HepG2 (cell line): ENCODE results near the gene WNT7A. TPM values are rescaled to one million over a fixed set of nuclear protein-coding genes. Genes with fewer than 3 reads are reported as not detected.

Experiments
- ATAC-seq: fragments of 200-7000 bp; cut with Tn5 transposase; 3 replicates; pipeline ENCODE4 v1.9.1; 2020; ENCODE audit warnings: mild to moderate bottlenecking, moderate library complexity
- BruUV-seq: library from RNA; stranded (reverse); fragments of 400-500 nt; replicated peaks from 2 replicates; lab custom pipeline; 2021; lab: Mats Ljungman, UMichigan
- CTCF ChIA-PET: fragments of 300-600 bp; formaldehyde crosslinking; extraction: SDS; loops from one replicate; lab custom pipeline; 2021; ENCODE audit warnings: low total read pairs, inconsistent platforms, low intra/inter-chr PET ratio; lab: Yijun Ruan, JAX
- POLR2A ChIA-PET: fragments of 350-600 bp; sonication (Branson Sonifier 250); formaldehyde crosslinking; loops from one replicate; lab custom pipeline; 2020; ENCODE audit warnings: antibody characterized with exemption, inconsistent platforms; lab: Yijun Ruan, JAX
- DNase-seq: peaks from one replicate; pipeline ENCODE4 v3.0.0-alpha.2; 2015; ENCODE audit warnings: low spot score
- FAIRE-seq: peaks from 3 replicates; lab custom pipeline; 2011; peaks lifted over from hg19 to GRCh38; lab: Jason Lieb, UNC
- H2AFZ ChIP-seq: one replicate; pipeline ENCODE4 v1.6.1; 2011; ENCODE audit warnings: low read length, inconsistent platforms
- H3K27ac ChIP-seq: fragments of 300-600 bp; 3 replicates; pipeline ENCODE4 v1.8.0; 2011; ENCODE audit warnings: mixed run types, mild to moderate bottlenecking, mixed read lengths, low read length, inconsistent platforms; ENCODE audit not compliant: insufficient read depth; ENCODE audit errors: extremely low read length
- H3K27me3 ChIP-seq, 2 experiments: fragments of 200-600 bp in 1 of 2; 2 replicates in 1 of 2; 3 replicates in 1 of 2; pipeline versions ENCODE4 v1.6.0 to v1.8.0; 2011; ENCODE audit warnings: low read length in 2 of 2, mild to moderate bottlenecking in 2 of 2, moderate library complexity in 2 of 2, inconsistent platforms in 1 of 2; ENCODE audit not compliant: insufficient read depth in 2 of 2, control insufficient read depth in 1 of 2
- H3K36me3 ChIP-seq, 2 experiments: fragments of 200-600 bp in 1 of 2; replicated peaks in 1 of 2; 2 replicates in 1 of 2; 3 replicates in 1 of 2; pipeline versions ENCODE4 v1.5.1 to v1.8.0; 2011; ENCODE audit warnings: low read length in 2 of 2, inconsistent platforms in 1 of 2; ENCODE audit not compliant: insufficient read depth in 2 of 2, control insufficient read depth in 1 of 2
- H3K4me1 ChIP-seq: 2 replicates; pipeline ENCODE4 v1.5.1; 2012; ENCODE audit warnings: low read length, inconsistent platforms; ENCODE audit not compliant: insufficient read depth
- H3K4me2 ChIP-seq: 2 replicates; pipeline ENCODE4 v1.6.0; 2011; ENCODE audit warnings: low read depth, low read length, inconsistent platforms
- H3K4me3 ChIP-seq, 3 experiments: fragments of 200-600 bp in 1 of 3; sonication (generic), shearing (Covaris generic) in 1 of 3; replicated peaks in 1 of 3; 2 replicates each; pipeline ENCODE4 v1.5.1; 2011 to 2016; ENCODE audit warnings: low read length in 3 of 3, inconsistent platforms in 2 of 3, low read depth in 2 of 3, mild to moderate bottlenecking in 2 of 3, control low read depth in 1 of 3, mixed read lengths in 1 of 3; ENCODE audit not compliant: insufficient read depth in 1 of 3
- H3K79me2 ChIP-seq: one replicate; pipeline ENCODE4 v1.6.1; 2011; ENCODE audit warnings: low read length, inconsistent platforms; ENCODE audit not compliant: insufficient read depth
- H3K9ac ChIP-seq: 2 replicates; pipeline ENCODE4 v1.6.0; 2011; ENCODE audit warnings: mild to moderate bottlenecking, low read depth, low read length, inconsistent platforms; ENCODE audit not compliant: insufficient read depth
- H3K9me3 ChIP-seq: 2 replicates; pipeline ENCODE4 v1.5.1; 2012; ENCODE audit warnings: mild to moderate bottlenecking, low read length
- H4K20me1 ChIP-seq: 2 replicates; pipeline ENCODE4 v1.6.0; 2011; ENCODE audit warnings: inconsistent platforms, mild to moderate bottlenecking, low read length, moderate library complexity; ENCODE audit not compliant: insufficient read depth
- ELF3 ChIP-seq: IDR thresholded peaks from 2 replicates; pipeline ENCODE4 v1.6.1; 2016; ENCODE audit warnings: missing genetic modification reagents, missing compliant biosample characterization
- ESRRA ChIP-seq: sonication (generic); formaldehyde crosslinking; IDR thresholded peaks from 2 replicates; pipeline ENCODE4 v1.5.1; 2020; ENCODE audit warnings: mild to moderate bottlenecking, low read depth, missing genetic modification reagents
- FOXJ3 ChIP-seq: sonication (generic); formaldehyde crosslinking; IDR thresholded peaks from 2 replicates; pipeline ENCODE4 v1.4.0; 2020; ENCODE audit warnings: missing genetic modification reagents, mild to moderate bottlenecking, borderline replicate concordance
- MED8 ChIP-seq: sonication (generic); formaldehyde crosslinking; IDR thresholded peaks from 2 replicates; pipeline ENCODE4 v1.8.1; 2023; ENCODE audit warnings: mild to moderate bottlenecking, missing genetic modification reagents; ENCODE audit not compliant: insufficient replicate concordance
- POLR2A ChIP-seq, 2 experiments: IDR thresholded peaks; 2 replicates each; pipeline ENCODE4 v1.6.1; 2011; ENCODE audit warnings: low read depth in 2 of 2, low read length in 2 of 2, mild to moderate bottlenecking in 1 of 2, moderate library complexity in 1 of 2; ENCODE audit not compliant: insufficient read depth in 1 of 2
- SCMH1 ChIP-seq: sonication (generic); formaldehyde crosslinking; IDR thresholded peaks from 2 replicates; pipeline ENCODE4 v1.9.0; 2021; ENCODE audit warnings: missing genetic modification reagents, mild to moderate bottlenecking, borderline replicate concordance
- SNAI1 ChIP-seq: sonication (generic); formaldehyde crosslinking; IDR thresholded peaks from 2 replicates; pipeline ENCODE4 v1.5.0; 2020; ENCODE audit warnings: mild to moderate bottlenecking, missing genetic modification reagents, borderline replicate concordance
- SP1 ChIP-seq, 2 experiments: fragments of 450-650 bp in 1 of 2; sonication (generic) in 1 of 2; formaldehyde crosslinking in 1 of 2; IDR thresholded peaks; 2 replicates each; pipeline versions ENCODE4 v1.4.0 to v1.6.1; 2016 to 2020; ENCODE audit warnings: missing genetic modification reagents in 1 of 2
- SP140L ChIP-seq: sonication (generic); formaldehyde crosslinking; IDR thresholded peaks from 2 replicates; pipeline ENCODE4 v1.4.0; 2020; ENCODE audit warnings: missing genetic modification reagents, borderline replicate concordance
- ZBTB2 ChIP-seq: sonication (generic); formaldehyde crosslinking; IDR thresholded peaks from 2 replicates; pipeline ENCODE4 v1.8.0; 2022; ENCODE audit warnings: low read depth, missing genetic modification reagents
- ZNF124 ChIP-seq: sonication (generic); formaldehyde crosslinking; IDR thresholded peaks from 2 replicates; pipeline ENCODE4 v1.4.0; 2020; ENCODE audit warnings: missing genetic modification reagents
- ZNF33A ChIP-seq: sonication (generic); formaldehyde crosslinking; IDR thresholded peaks from 2 replicates; pipeline ENCODE4 v1.5.1; 2020; ENCODE audit warnings: missing genetic modification reagents, mild to moderate bottlenecking, moderate library complexity, borderline replicate concordance
- ZNF589 ChIP-seq: sonication (generic); formaldehyde crosslinking; conservative IDR thresholded peaks from 2 replicates; pipeline ENCODE4 v1.8.0; 2022; ENCODE audit warnings: mild to moderate bottlenecking, moderate library complexity, missing genetic modification reagents
- ZNF614 ChIP-seq: IDR thresholded peaks from 2 replicates; pipeline ENCODE4 v1.6.1; 2018; ENCODE audit warnings: missing biosample characterization, missing genetic modification reagents, inconsistent platforms, borderline replicate concordance
- ZNF652 ChIP-seq: IDR thresholded peaks from 2 replicates; pipeline ENCODE4 v1.6.1; 2016; ENCODE audit warnings: low read depth, borderline replicate concordance
- ZNF816 ChIP-seq: sonication (generic); formaldehyde crosslinking; IDR thresholded peaks from 2 replicates; pipeline ENCODE4 v1.8.0; 2022; ENCODE audit warnings: missing genetic modification reagents, mild to moderate bottlenecking, borderline replicate concordance
- ZNF883 ChIP-seq: sonication (generic); formaldehyde crosslinking; IDR thresholded peaks from 2 replicates; pipeline ENCODE4 v1.5.1; 2020; ENCODE audit warnings: mild to moderate bottlenecking, missing genetic modification reagents; ENCODE audit errors: not compliant biosample characterization
- WGBS: methylation state at CpG from one replicate; pipeline ENCODE4 v1.1.6; 2017; ENCODE audit warnings: low lambda C conversion rate; 5-methylcytosine and 5-hydroxymethylcytosine counted together
- in situ Hi-C: cut with HindIII; loops from 2 replicates; pipeline ENCODE4 v1.10.0; 2017; ENCODE audit warnings: low pct_unique_long_range_greater_than_20kb; ENCODE audit not compliant: extremely low pct_ligation_motif_present
- intact Hi-C: fragments of 100-400 bp; cut with micrococcal nuclease; formaldehyde crosslinking; loops from one replicate; pipeline ENCODE4 v1.10.0; 2022; ENCODE audit not compliant: unreplicated experiment
- polyA plus RNA-seq, 8 experiments: library from polyadenylated mRNA; depleted of rRNA in 3 of 8; stranded (reverse) in 7 of 8; unstranded in 1 of 8; fragments of >200 nt; fragmentation: Illumina TruSeq in 4 of 8; extraction: Trizol in 4 of 8; gene quantifications; 2 replicates each; pipeline versions ENCODE4 v1.2.1 to v1.2.3, GENCODE V29; 2011 to 2016; ENCODE audit warnings: low read depth in 4 of 8, missing spikeins in 1 of 8, mixed read lengths in 1 of 8; ENCODE audit not compliant: insufficient read depth in 1 of 8
- total RNA-seq, 5 experiments: library from RNA; depleted of rRNA; stranded (reverse); fragments of >200 nt; fragmentation: Illumina TruSeq; extraction: Trizol; gene quantifications; 2 replicates each; pipeline ENCODE4 v1.2.3, GENCODE V29; 2016; ENCODE audit warnings: low read depth in 1 of 5

Gene WNT7A
- total and polyA plus RNA-seq, 2 of the 13 experiments (the other 11 are each of a cell fraction or from before 2014, with no cell fraction given), result not detected

DNA sequence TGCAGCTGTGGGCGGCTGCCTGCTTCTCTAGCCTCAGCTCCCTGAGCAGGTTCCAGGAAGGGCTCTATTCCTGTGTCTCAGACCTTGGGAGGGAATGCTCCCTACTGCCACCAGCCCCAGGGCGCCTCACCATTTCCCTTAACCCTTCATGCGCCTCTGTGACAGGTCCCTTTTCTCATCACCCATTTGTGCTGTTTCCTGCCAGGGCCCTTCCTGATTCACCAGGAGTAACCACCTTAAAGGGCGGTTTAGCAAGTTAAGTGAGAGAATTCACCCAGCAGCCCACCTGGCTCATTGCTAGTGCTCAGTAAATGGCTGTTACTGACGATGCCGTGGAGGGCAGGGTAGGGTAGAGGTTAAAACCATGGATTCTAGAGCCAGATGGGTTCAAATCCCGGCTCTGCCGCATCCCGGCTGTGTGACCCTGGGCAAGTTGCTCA is 87.8 kb downstream of the WNT7A start:
- Histone ChIP-seq H2AFZ (no peak overlapping the region), H3K9me3 (no peaks in the 10 kb centered on the region), H3K79me2 (no peaks in the 10 kb centered on the region), H3K36me3 (no peaks in the 10 kb centered on the region), H3K4me2 (no peak overlapping the region), H3K27ac (no peak overlapping the region), H4K20me1 (peaks cover 6% of the 10 kb centered on the region; the same call in 1 of the 2 replicates), H3K9ac (no peak overlapping the region), H3K4me1 (no peaks in the 10 kb centered on the region), H3K27me3 (peaks cover 19 to 93% of the 10 kb centered on the region in 2 experiments), H3K4me3 (no peak overlapping the region)
- POLR2A ChIA-PET, result no interaction called here
- in situ Hi-C loops (no loop called here), intact Hi-C loops (no loop called here)
- CTCF ChIA-PET, result no interaction called here
- BruUV-seq, result no TSS peak
- no peak for DNase-seq
- 10% methylated on average over 8 of the region's 9 CpGs for WGBS
- ATAC-seq, result no peak; the same call in 2 of the 3 replicates
- TF ChIP-seq ZNF652 (CRISPR knock-in tag) (0 out of 2 replicates have a peak, but pooled peaks have one; percentile 27), ZNF614 (CRISPR knock-in tag) (no peak)
- FAIRE-seq, result no peak

DNA sequence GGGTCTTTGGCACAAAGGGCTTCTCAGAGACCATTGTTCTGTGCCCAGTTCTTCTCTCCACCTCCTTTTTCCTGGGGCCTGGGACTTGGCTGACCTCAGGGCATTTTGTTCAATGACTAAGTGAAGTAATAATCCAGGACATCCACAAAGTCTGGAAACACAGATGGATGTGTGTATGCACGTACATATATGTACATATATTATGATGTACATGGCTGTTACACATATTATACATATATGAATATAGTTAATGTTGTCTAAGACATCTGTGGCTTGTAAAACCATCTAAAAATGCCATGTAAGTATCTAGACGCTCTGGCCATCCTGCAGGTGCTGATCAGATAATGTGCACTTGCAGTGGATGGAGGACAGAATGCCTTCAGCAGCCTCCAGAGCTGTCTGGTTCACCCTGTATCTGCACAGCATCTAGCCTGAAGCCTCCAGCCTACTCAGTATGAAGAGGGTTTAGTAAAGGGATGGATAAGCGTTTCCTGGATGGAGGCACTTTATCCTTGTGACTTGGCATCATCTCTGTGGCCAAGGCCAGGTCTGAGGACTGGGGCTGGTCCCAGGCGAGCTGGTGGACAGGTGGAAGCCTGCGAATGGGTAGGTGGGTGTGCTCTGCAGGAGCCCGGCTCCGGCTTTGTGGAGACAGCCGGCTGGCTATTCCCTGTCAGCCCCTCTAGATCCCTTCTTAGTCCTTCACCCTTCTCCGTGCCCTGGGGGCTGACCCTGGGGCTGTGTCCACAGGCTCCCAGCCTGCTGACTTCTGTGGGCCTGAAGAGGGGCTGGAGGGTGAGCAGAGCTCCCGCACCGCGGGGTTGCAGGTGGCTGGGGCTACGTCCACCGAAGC is 88.4 kb downstream of the WNT7A start:
- intact Hi-C loops, result no loop called here
- ATAC-seq, result no peak; the same call in 2 of the 3 replicates
- Histone ChIP-seq H3K36me3 (no peaks in the 10 kb centered on the region), H2AFZ (no peak overlapping the region), H3K27ac (no peak overlapping the region), H3K79me2 (no peaks in the 10 kb centered on the region), H4K20me1 (peaks cover 6% of the 10 kb centered on the region; the same call in 1 of the 2 replicates), H3K4me2 (no peak overlapping the region), H3K9me3 (no peaks in the 10 kb centered on the region), H3K9ac (no peak overlapping the region), H3K4me1 (no peaks in the 10 kb centered on the region), H3K27me3 (peaks cover 19 to 93% of the 10 kb centered on the region in 2 experiments), H3K4me3 (no peak overlapping the region)
- FAIRE-seq, result no peak
- in situ Hi-C loops, result no loop called here
- no TSS peak for BruUV-seq
- DNase-seq, result no peak
- ChIA-PET CTCF (no interaction called here), POLR2A (no interaction called here)
- 0% methylated on average over 3 of the region's 14 CpGs for WGBS
- no peak for TF ChIP-seq ZNF816 (CRISPR knock-in tag)
- no peak for TF ChIP-seq ESRRA (CRISPR knock-in tag)
- TF ChIP-seq ZNF883, result no peak
- no peak for TF ChIP-seq POLR2A (IDR thresholded peaks at IDR 0.05; ENCODE audit: insufficient read depth in 1 of 2, low read depth in 2 of 2, low read length in 2 of 2)
- no peak for TF ChIP-seq SCMH1
- TF ChIP-seq SP140L, result no peak
- TF ChIP-seq ZNF124 (CRISPR knock-in tag), result no peak
- no peak for TF ChIP-seq FOXJ3 (CRISPR knock-in tag)
- TF ChIP-seq ZBTB2 (CRISPR knock-in tag), result no peak
- TF ChIP-seq MED8 (CRISPR knock-in tag), result no peak
- TF ChIP-seq SNAI1 (CRISPR knock-in tag), result no peak
- TF ChIP-seq ZNF589 (CRISPR knock-in tag), result no peak
- TF ChIP-seq ZNF33A (CRISPR knock-in tag), result no peak
- no peak for TF ChIP-seq ELF3 (CRISPR knock-in tag)
- TF ChIP-seq SP1 (IDR thresholded peaks at IDR 0.05), result no peak
- TF ChIP-seq SP1 (CRISPR knock-in tag; IDR thresholded peaks at IDR 0.05), result no peak
